ENCODE measurements around the gene STX18. TPM values are rescaled to one million over a fixed set of nuclear protein-coding genes. Genes with fewer than 3 reads are reported as not detected.
"Not testable (repeated sequence)": the region's sequence is repeated elsewhere in the genome, so short reads cannot be mapped to it uniquely, and the experiment has no call there.

The STX18 gene
- polyA plus RNA-seq, 1 experiment, result 27.0 TPM

GRCh38 chr4:4423706-4424498, 117.9 kb downstream of the STX18 start:
- DNase-seq (ENCODE audit: low read depth, low spot score), result no peak
- Histone ChIP-seq H3K4me3 (ENCODE audit: low read depth, low read length) (no peak overlapping the region), H3K9me3 (ENCODE audit: control insufficient read depth, insufficient read depth, low read length) (no peaks in the 10 kb centered on the region; the same call in 1 of the 2 replicates), H3K27me3 (ENCODE audit: control insufficient read depth, insufficient read depth, low read length) (no peaks in the 10 kb centered on the region), H3K27ac (ENCODE audit: low read depth, low read length) (no peak overlapping the region)
- TF ChIP-seq, protein P1, sequence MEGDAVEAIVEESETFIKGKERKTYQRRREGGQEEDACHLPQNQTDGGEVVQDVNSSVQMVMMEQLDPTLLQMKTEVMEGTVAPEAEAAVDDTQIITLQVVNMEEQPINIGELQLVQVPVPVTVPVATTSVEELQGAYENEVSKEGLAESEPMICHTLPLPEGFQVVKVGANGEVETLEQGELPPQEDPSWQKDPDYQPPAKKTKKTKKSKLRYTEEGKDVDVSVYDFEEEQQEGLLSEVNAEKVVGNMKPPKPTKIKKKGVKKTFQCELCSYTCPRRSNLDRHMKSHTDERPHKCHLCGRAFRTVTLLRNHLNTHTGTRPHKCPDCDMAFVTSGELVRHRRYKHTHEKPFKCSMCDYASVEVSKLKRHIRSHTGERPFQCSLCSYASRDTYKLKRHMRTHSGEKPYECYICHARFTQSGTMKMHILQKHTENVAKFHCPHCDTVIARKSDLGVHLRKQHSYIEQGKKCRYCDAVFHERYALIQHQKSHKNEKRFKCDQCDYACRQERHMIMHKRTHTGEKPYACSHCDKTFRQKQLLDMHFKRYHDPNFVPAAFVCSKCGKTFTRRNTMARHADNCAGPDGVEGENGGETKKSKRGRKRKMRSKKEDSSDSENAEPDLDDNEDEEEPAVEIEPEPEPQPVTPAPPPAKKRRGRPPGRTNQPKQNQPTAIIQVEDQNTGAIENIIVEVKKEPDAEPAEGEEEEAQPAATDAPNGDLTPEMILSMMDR (IDR thresholded peaks at IDR 0.05; ENCODE audit: low read depth, low read length), result no peak
- POLR2A ChIA-PET, result no interaction called here
- CTCF ChIA-PET, result no interaction called here

DNA sequence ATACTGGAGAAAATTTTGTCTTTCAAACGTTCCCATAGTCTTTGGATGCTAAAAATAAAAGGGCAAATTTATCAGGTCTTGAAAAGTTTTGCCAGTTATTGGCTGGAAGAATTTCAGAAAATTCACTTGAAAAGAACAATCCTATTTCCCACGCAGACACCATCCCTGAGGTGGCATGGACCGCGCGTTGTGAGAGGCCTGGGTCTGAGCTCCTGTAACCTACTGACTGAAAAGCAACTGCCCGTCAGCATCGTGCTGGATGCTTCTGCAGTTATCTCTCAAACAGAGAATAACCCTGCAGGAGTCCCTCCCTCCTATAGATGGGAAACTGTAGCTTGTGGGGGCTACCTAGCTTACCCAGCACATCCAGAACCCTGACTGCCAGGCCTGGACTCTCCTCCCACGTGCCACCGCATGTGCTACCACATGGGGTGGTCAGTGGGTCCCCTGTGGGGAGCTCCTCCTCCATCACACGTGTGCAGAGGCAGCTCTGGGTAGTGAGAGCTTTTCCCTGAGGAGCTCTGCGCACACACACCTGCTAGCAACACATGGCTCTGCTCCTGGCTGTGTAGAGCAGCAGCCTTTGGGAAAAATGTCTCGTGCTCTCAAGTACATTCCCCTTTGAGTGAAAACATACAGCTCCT, 118.9 kb downstream of the STX18 start:
- Histone ChIP-seq H3K27me3 (ENCODE audit: control insufficient read depth, insufficient read depth, low read length) (no peaks in the 10 kb centered on the region), H3K9me3 (ENCODE audit: control insufficient read depth, insufficient read depth, low read length) (no peaks in the 10 kb centered on the region; the same call in 1 of the 2 replicates), H3K27ac (ENCODE audit: low read depth, low read length) (no peak overlapping the region), H3K4me3 (ENCODE audit: low read depth, low read length) (no peak overlapping the region)
- TF ChIP-seq, protein P1 (IDR thresholded peaks at IDR 0.05; ENCODE audit: low read depth, low read length), result no peak
- POLR2A ChIA-PET, result no interaction called here
- CTCF ChIA-PET, result interaction anchor here (0.5 kb wide), 1 partner anchor 50 kb away, joined by 3 read pairs; no protein-coding TSS in a partner anchor
- DNase-seq (ENCODE audit: low read depth, low spot score), result no peak

DNA sequence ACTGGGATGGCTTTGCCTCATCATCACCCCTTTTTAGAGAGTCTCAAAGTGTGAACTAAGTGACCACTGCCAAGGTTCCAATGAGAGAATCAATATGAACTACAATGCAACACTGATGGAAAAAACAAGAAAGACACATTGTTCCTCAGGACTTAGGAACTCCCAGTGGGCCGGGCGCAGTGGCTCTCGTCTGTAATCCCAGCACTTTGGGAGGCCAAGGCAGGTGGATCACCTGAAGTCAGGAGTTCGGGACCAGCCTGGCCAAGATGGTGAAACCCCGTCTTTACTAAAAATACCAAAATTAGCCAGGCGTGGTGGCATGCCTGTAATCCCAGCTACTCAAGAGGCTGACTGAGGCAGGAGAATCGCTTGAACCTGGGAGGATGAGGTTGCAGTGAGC, 119.7 kb downstream of the STX18 start:
- CTCF ChIA-PET, result interaction anchor here (2.2 kb wide), 1 partner anchor 9 kb away, joined by 13 read pairs; no protein-coding TSS in a partner anchor
- H3K27me3 ChIP-seq (ENCODE audit: control insufficient read depth, insufficient read depth, low read length); DNase-seq (ENCODE audit: low read depth, low spot score); POLR2A ChIA-PET; H3K27ac ChIP-seq (ENCODE audit: low read depth, low read length); H3K4me3 ChIP-seq (ENCODE audit: low read depth, low read length); H3K9me3 ChIP-seq (ENCODE audit: control insufficient read depth, insufficient read depth, low read length): not testable (repeated sequence)

- TF ChIP-seq, protein P1 (IDR thresholded peaks at IDR 0.05; ENCODE audit: low read depth, low read length), result no peak
- no peak overlapping the region for H3K27ac ChIP-seq (ENCODE audit: low read depth, low read length)
- POLR2A ChIA-PET, result no interaction called here
- CTCF ChIA-PET, result interaction anchor here (2.2 kb wide), 1 partner anchor 10 kb away, joined by 13 read pairs; no protein-coding TSS in a partner anchor
- H3K9me3 ChIP-seq (ENCODE audit: control insufficient read depth, insufficient read depth, low read length), result no peaks in the 10 kb centered on the region; the same call in 1 of the 2 replicates
- no peaks in the 10 kb centered on the region for H3K27me3 ChIP-seq (ENCODE audit: control insufficient read depth, insufficient read depth, low read length)
- no peak overlapping the region for H3K4me3 ChIP-seq (ENCODE audit: low read depth, low read length)
- DNase-seq (ENCODE audit: low read depth, low spot score), result no peak
Measured at GRCh38 chr4:4421356-4421755, 120.5 kb downstream of the STX18 start.

GRCh38 chr4:4420421-4420820, 121.4 kb downstream of the STX18 start:
- CTCF ChIA-PET, result interaction anchor here (0.5 to 2.2 kb wide), 3 partner anchors 11 to 24 kb away, joined by 3 to 13 read pairs (median 6); no protein-coding TSS in a partner anchor
- Histone ChIP-seq H3K9me3 (ENCODE audit: control insufficient read depth, insufficient read depth, low read length) (peaks cover 7% of the 10 kb centered on the region; the same call in 1 of the 2 replicates), H3K4me3 (ENCODE audit: low read depth, low read length) (no peak overlapping the region), H3K27ac (ENCODE audit: low read depth, low read length) (no peak overlapping the region), H3K27me3 (ENCODE audit: control insufficient read depth, insufficient read depth, low read length) (no peaks in the 10 kb centered on the region)
- TF ChIP-seq, protein P1 (IDR thresholded peaks at IDR 0.05; ENCODE audit: low read depth, low read length), result no peak
- no peak for DNase-seq (ENCODE audit: low read depth, low spot score)
- POLR2A ChIA-PET, result no interaction called here

Data from AG04450 (cell line).